M059J (cell line): Measurements from ENCODE around the gene EOGT. TPM values are rescaled to one million over a fixed set of nuclear protein-coding genes. Genes with fewer than 3 reads are reported as not detected.

Source experiments
- DNase-seq: peaks from one replicate; pipeline ENCODE4 v3.0.0-alpha.2; 2012; ENCODE audit warnings: low read depth
- total RNA-seq: library from RNA; depleted of rRNA; stranded (reverse); fragments of >200 nt; shearing (Covaris generic); gene quantifications from 2 replicates; pipeline ENCODE4 v1.2.3, GENCODE V29; 2014

EOGT gene
- total RNA-seq, 1 experiment from 2014 or later, result 9.0 TPM

GRCh38 chr3:69009559-69010410 lies 3.7 kb downstream of the EOGT start:
- peak; percentile 24 for DNase-seq

GRCh38 chr3:69008980-69009379 lies 4.5 kb downstream of the EOGT start:
- no peak for DNase-seq

GRCh38 chr3:69005791-69006482 lies 7.5 kb downstream of the EOGT start:
- DNase-seq, result no peak

GRCh38 chr3:69005071-69005790 lies 8.3 kb downstream of the EOGT start:
- no peak for DNase-seq

GRCh38 chr3:69004138-69004537 lies 9.3 kb downstream of the EOGT start:
- no peak for DNase-seq

GRCh38 chr3:68999605-69000004 lies 13.9 kb downstream of the EOGT start:
- DNase-seq, result no peak

GRCh38 chr3:68999158-68999557 lies 14.3 kb downstream of the EOGT start:
- no peak for DNase-seq

GRCh38 chr3:68997887-68998286 lies 15.6 kb downstream of the EOGT start:
- DNase-seq, result no peak

- peak; percentile 9 for DNase-seq
These were observed 17.0 kb downstream of the EOGT start for GRCh38 chr3:68996356-68996995.

GRCh38 chr3:68988740-68989139 lies 24.7 kb downstream of the EOGT start:
- DNase-seq, result no peak

GRCh38 chr3:68987322-68987721 lies 26.2 kb downstream of the EOGT start:
- DNase-seq, result no peak

- no peak for DNase-seq
These were observed 26.8 kb downstream of the EOGT start for GRCh38 chr3:68986496-68987208.

GRCh38 chr3:68985146-68985790 lies 28.2 kb downstream of the EOGT start:
- DNase-seq, result no peak

- no peak for DNase-seq
These were observed 29.4 kb downstream of the EOGT start for GRCh38 chr3:68984011-68984530.

- DNase-seq, result no peak
These were observed 35.9 kb downstream of the EOGT start for GRCh38 chr3:68977486-68978167.

- no peak for DNase-seq
These were observed 38.8 kb downstream of the EOGT start for GRCh38 chr3:68974711-68975110.

GRCh38 chr3:68973639-68974038 lies 39.8 kb downstream of the EOGT start:
- DNase-seq, result no peak

GRCh38 chr3:68972358-68972979 lies 41.0 kb downstream of the EOGT start:
- DNase-seq, result peak; percentile 26

- DNase-seq, result no peak
These were observed 48.8 kb downstream of the EOGT start for GRCh38 chr3:68964694-68965093.

GRCh38 chr3:68963891-68964290 lies 49.6 kb downstream of the EOGT start:
- no peak for DNase-seq
